ENCODE results near the gene BNC1.
A peak's percentile ranks its signal among the peaks of the same experiment; 100 is the strongest.

BNC1 gene

GRCh38 chr15:83305704-83306291 lies 21.3 kb upstream of the BNC1 start:
- Mint-ChIP-seq H3K4me1 (no peaks in the 10 kb centered on the region), H3K4me3 (no peak overlapping the region), H3K27ac (no peak overlapping the region), H3K9me3 (no peaks in the 10 kb centered on the region), H3K36me3 (no peaks in the 10 kb centered on the region)
- no peak for DNase-seq (ENCODE audit: low spot score in 2 of 2)
- no peak for ATAC-seq

GRCh38 chr15:83304861-83305703 lies 20.6 kb upstream of the BNC1 start:
- H3K27ac Mint-ChIP-seq: no peak overlapping the region

GRCh38 chr15:83303535-83303934 lies 19.1 kb upstream of the BNC1 start:
- Mint-ChIP-seq H3K4me1 (no peaks in the 10 kb centered on the region), H3K9me3 (no peaks in the 10 kb centered on the region), H3K27ac (no peak overlapping the region), H3K36me3 (no peaks in the 10 kb centered on the region), H3K4me3 (no peak overlapping the region)
- DNase-seq (ENCODE audit: low spot score in 2 of 2) (no peak), ATAC-seq (no peak)

More at GRCh38 chr15:83304861-83305703, 20.6 kb upstream of the BNC1 start:
- ATAC-seq (no peak), DNase-seq (ENCODE audit: low spot score in 2 of 2) (no peak)
- Mint-ChIP-seq H3K36me3 (no peaks in the 10 kb centered on the region), H3K9me3 (no peaks in the 10 kb centered on the region), H3K4me3 (no peak overlapping the region), H3K4me1 (no peaks in the 10 kb centered on the region)

DNA sequence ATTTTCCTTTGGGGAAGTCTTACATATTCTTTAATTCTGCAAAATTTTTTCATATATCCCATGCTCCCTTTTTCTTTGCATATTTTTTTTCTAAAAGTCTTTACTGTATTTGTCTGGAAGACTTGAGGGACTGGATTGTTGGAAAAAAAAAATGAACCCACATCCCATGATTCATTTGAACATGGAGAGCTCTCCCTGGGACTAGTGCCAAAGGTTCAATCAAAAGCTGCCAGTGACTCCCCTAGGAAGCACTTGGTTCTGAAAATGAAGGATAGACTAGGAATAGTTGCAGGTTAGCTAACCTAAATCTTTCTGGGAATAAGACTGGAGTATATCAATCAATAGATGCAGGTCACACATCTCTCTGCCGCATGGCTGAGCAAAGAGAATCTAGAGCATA lies 16.4 kb upstream of the BNC1 start:
- ATAC-seq: no peak
- no peak overlapping the region for H3K4me3 Mint-ChIP-seq
- H3K9me3 Mint-ChIP-seq: peaks cover 3% of the 10 kb centered on the region
- H3K36me3 Mint-ChIP-seq: no peaks in the 10 kb centered on the region
- H3K4me1 Mint-ChIP-seq: no peaks in the 10 kb centered on the region
- no peak overlapping the region for H3K27ac Mint-ChIP-seq
- DNase-seq (ENCODE audit: low spot score in 2 of 2): no peak

- no peak overlapping the region for H3K27ac Mint-ChIP-seq
- H3K4me3 Mint-ChIP-seq: no peak overlapping the region
- ATAC-seq (no peak), DNase-seq (ENCODE audit: low spot score in 2 of 2) (no peak)
- H3K4me1 Mint-ChIP-seq: no peaks in the 10 kb centered on the region
- H3K9me3 Mint-ChIP-seq: peaks cover 3% of the 10 kb centered on the region
- no peaks in the 10 kb centered on the region for H3K36me3 Mint-ChIP-seq
These were observed 15.0 kb upstream of the BNC1 start for GRCh38 chr15:83299462-83299861.

GRCh38 chr15:83295417-83295816 lies 11.0 kb upstream of the BNC1 start:
- H3K9me3 Mint-ChIP-seq: peaks cover 3% of the 10 kb centered on the region
- no peak for DNase-seq (ENCODE audit: low spot score in 2 of 2)

GRCh38 chr15:83293201-83293600 lies 8.7 kb upstream of the BNC1 start:
- Mint-ChIP-seq H3K36me3 (no peaks in the 10 kb centered on the region), H3K27ac (no peak overlapping the region), H3K4me1 (no peaks in the 10 kb centered on the region), H3K9me3 (peaks cover 3% of the 10 kb centered on the region), H3K4me3 (no peak overlapping the region)
- no peak for DNase-seq (ENCODE audit: low spot score in 2 of 2)
- no peak for ATAC-seq

More at GRCh38 chr15:83295417-83295816, 11.0 kb upstream of the BNC1 start:
- ATAC-seq: no peak
- Mint-ChIP-seq H3K36me3 (no peaks in the 10 kb centered on the region), H3K27ac (no peak overlapping the region), H3K4me1 (no peaks in the 10 kb centered on the region), H3K4me3 (no peak overlapping the region)

- Mint-ChIP-seq H3K4me3 (no peak overlapping the region), H3K27ac (no peak overlapping the region), H3K36me3 (no peaks in the 10 kb centered on the region), H3K4me1 (no peaks in the 10 kb centered on the region), H3K9me3 (peaks cover 3% of the 10 kb centered on the region)
- no peak for DNase-seq (ENCODE audit: low spot score in 2 of 2)
- no peak for ATAC-seq
These were observed 7.9 kb upstream of the BNC1 start for GRCh38 chr15:83292317-83292716.

- H3K9me3 Mint-ChIP-seq: no peaks in the 10 kb centered on the region
- DNase-seq (ENCODE audit: low spot score in 2 of 2) (no peak), ATAC-seq (no peak)
- H3K27ac Mint-ChIP-seq: no peak overlapping the region
- no peaks in the 10 kb centered on the region for H3K4me1 Mint-ChIP-seq
- no peaks in the 10 kb centered on the region for H3K36me3 Mint-ChIP-seq
- H3K4me3 Mint-ChIP-seq: no peak overlapping the region
These were observed 5.8 kb upstream of the BNC1 start for GRCh38 chr15:83290236-83290635.

GRCh38 chr15:83289160-83289559 lies 4.7 kb upstream of the BNC1 start:
- Mint-ChIP-seq H3K9me3 (no peaks in the 10 kb centered on the region), H3K4me1 (no peaks in the 10 kb centered on the region), H3K36me3 (no peaks in the 10 kb centered on the region), H3K27ac (no peak overlapping the region), H3K4me3 (no peak overlapping the region)
- no peak for DNase-seq (ENCODE audit: low spot score in 2 of 2)
- no peak for ATAC-seq

GRCh38 chr15:83288381-83288801 lies 3.9 kb upstream of the BNC1 start:
- no peak for ATAC-seq
- H3K4me1 Mint-ChIP-seq: no peaks in the 10 kb centered on the region
- no peak overlapping the region for H3K4me3 Mint-ChIP-seq
- H3K27ac Mint-ChIP-seq: no peak overlapping the region
- H3K36me3 Mint-ChIP-seq: no peaks in the 10 kb centered on the region
- DNase-seq (ENCODE audit: low spot score in 2 of 2): no peak
- H3K9me3 Mint-ChIP-seq: no peaks in the 10 kb centered on the region

- H3K4me3 Mint-ChIP-seq: no peak overlapping the region
- no peaks in the 10 kb centered on the region for H3K9me3 Mint-ChIP-seq
- no peak overlapping the region for H3K27ac Mint-ChIP-seq
- no peak for ATAC-seq
- H3K4me1 Mint-ChIP-seq: no peaks in the 10 kb centered on the region
- no peak for DNase-seq (ENCODE audit: low spot score in 2 of 2)
- H3K36me3 Mint-ChIP-seq: no peaks in the 10 kb centered on the region
These were observed 3.1 kb upstream of the BNC1 start for GRCh38 chr15:83287541-83288027.

GRCh38 chr15:83285979-83286553 lies 1.6 kb upstream of the BNC1 start:
- H3K27ac Mint-ChIP-seq: no peak overlapping the region
- no peak for ATAC-seq
- H3K4me1 Mint-ChIP-seq: no peaks in the 10 kb centered on the region
- H3K9me3 Mint-ChIP-seq: no peaks in the 10 kb centered on the region
- H3K4me3 Mint-ChIP-seq: no peak overlapping the region
- no peaks in the 10 kb centered on the region for H3K36me3 Mint-ChIP-seq
- no peak for DNase-seq (ENCODE audit: low spot score in 2 of 2)

DNA sequence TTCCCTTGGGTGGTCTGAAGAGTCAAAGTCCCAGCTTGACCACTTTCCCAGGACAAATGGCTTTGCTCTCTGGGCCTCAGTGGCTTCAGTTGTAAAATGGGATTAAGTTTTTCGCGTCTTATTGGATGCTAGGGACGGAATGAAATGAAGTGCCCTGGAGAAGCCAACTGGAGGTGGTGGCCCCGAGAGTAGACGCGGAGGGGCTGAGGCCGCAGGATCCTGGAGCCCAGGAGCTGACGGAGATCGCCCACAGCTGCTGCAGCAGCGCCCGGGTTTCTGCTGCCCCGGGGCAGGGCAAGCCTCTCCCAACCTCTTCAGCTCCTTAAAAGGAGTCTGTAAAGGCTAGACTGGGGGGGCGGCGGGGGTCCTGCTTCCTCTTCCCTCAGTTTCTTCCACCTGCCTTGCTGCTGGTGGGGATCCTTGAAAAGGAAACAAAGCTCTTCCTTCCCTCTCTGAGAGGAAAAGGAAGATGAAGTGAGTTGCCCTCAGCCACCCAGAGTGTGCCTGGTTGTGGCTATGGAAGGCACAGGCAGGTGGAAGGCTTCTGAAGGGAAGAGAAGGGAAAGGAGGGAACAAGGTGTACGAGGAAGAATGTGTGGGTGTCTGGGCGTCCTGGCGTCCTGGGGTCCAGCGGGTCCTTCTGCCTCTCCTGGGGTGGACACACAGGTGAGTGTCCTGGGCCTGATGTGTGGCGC lies 967 bp upstream of the BNC1 start:
- Mint-ChIP-seq H3K27ac (no peak overlapping the region), H3K4me1 (no peaks in the 10 kb centered on the region), H3K4me3 (no peak overlapping the region), H3K36me3 (no peaks in the 10 kb centered on the region), H3K9me3 (no peaks in the 10 kb centered on the region)
- no peak for DNase-seq (ENCODE audit: low spot score in 2 of 2)
- ATAC-seq: no peak

- Mint-ChIP-seq H3K36me3 (no peaks in the 10 kb centered on the region), H3K4me3 (peak overlapping the region; percentile 40), H3K9me3 (no peaks in the 10 kb centered on the region), H3K27ac (no peak overlapping the region), H3K4me1 (no peaks in the 10 kb centered on the region)
- ATAC-seq (no peak), DNase-seq (ENCODE audit: low spot score in 2 of 2) (no peak)
These were observed 478 bp downstream of the BNC1 start for GRCh38 chr15:83283813-83284558.

All from stimulated activated effector memory CD8-positive, alpha-beta T cell treated with anti-CD3 and anti-CD28 coated beads, Interleukin-12 subunit alpha, Interleukin-12 subunit beta, amount 100 ng/mL, for 72 hours (primary cell).